HG03565 (cell line): Measurements from ENCODE around the gene RINL.

Source experiments
- ATAC-seq: cut with Tn5 transposase; IDR thresholded peaks from one replicate; pipeline ENCODE4 v1.9.1; 2021; ENCODE audit warnings: mild to moderate bottlenecking, moderate library complexity; ENCODE audit not compliant: unreplicated experiment

The RINL gene

DNA sequence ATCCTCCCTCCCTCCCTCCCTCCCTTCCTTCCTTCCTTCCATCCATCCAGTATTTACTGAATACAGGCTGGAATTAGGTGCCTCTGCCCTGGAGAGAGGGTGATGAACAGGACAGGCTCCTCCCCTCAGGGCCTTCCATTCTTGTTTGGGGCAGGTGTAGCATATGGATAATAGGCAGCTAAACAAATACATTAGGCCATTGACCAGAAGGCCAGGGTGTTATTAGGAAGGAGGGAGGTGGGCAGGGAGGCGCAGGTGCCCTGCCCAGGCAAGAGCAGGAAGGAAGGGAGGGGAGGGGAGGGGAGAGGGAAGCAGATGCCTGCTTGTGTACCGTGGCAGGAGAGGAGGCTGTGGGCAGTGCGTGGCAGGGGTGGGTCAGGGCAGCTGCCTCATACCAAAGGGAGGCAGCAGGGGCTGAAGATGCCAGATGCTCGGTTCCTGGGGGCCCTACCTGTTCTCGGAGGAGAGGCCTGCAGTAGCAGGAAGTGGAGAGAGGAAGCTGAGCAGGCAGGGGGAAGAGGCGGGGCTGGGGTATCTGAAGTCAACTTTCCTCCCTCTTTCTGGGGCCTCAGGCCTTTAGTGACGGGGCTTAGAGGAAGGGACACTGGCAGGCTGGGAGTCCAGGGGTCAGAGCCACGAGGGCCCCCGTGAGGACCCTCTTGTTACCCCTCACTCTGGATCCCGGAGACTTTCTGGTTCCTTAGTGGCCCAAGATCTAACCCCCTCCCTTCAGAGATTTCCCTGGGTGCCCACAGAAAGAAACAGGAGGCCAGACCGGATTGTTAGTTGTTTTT lies at the start of gene RINL:
Gene RINL (minus strand): TSS at position 495 of the 794 bp plus-strand sequence. CDS start 1,533 bp downstream, outside the sequence.
- no peak for ATAC-seq

- no peak for ATAC-seq
Observed at GRCh38 chr19:38924388-38924787, 46.3 kb upstream of the RINL start.

- no peak for ATAC-seq
Observed at GRCh38 chr19:38922482-38922881, 44.4 kb upstream of the RINL start.

GRCh38 chr19:38921420-38922274 lies 43.6 kb upstream of the RINL start:
- no peak for ATAC-seq

GRCh38 chr19:38920602-38921419 lies 42.7 kb upstream of the RINL start:
- no peak for ATAC-seq

DNA sequence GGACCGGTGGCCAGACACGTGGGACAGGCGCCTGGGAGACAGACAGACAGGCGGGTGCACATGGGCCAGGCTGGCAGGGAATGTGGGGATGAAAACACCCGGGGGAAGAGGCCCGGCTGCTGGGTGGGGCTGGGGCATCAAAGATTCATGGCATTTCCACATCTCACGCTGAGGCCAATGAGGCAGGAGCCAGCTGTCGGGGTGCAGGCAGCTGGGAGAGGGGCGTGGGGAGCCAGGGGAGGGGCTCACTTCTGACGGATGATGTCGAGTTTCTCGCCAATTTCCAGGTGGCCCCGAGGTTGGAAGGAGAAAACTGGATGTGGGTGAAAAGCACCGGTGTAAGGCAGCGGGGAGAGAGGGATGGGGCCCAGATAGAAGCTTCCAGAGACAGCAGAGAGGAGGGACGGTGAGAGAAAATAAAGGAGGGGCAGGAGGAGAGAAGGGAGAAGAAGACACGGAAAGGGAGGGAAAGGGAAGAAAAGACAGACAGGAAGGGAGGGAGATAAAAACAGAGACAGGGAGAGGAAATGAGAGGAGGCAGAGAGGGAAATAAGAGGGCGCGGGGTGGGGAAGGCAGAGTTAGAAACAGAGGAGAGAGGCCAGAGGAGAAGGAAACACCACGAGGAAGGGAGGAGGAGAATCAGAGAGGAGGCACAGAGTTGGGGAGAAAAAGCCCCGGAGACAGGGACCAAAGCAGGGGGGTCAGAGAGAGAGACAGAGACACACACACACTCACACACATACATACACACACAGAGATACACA lies 41.9 kb upstream of the RINL start:
- no peak for ATAC-seq

DNA sequence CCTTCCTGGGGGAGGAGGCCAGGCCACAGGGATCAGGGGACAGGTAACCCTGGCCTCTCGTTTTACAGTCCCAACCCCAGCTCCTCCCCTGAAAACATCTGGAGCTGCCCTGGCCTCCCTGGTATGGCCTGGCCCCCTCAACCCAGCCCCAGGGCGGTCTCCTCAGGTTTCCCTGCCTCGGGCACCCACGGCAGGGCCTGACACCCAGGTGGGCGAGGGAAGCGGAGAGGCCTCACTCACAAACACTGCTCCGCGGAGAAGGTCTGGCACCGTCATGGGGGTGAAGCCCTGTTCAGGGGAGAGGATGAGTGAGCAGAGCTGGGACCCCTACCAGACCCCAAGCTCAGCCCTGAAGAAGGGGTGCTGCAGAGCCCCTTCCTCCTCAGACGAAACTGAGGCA lies 40.5 kb upstream of the RINL start:
- no peak for ATAC-seq

GRCh38 chr19:38917921-38918491 lies 39.9 kb upstream of the RINL start:
- no peak for ATAC-seq

DNA sequence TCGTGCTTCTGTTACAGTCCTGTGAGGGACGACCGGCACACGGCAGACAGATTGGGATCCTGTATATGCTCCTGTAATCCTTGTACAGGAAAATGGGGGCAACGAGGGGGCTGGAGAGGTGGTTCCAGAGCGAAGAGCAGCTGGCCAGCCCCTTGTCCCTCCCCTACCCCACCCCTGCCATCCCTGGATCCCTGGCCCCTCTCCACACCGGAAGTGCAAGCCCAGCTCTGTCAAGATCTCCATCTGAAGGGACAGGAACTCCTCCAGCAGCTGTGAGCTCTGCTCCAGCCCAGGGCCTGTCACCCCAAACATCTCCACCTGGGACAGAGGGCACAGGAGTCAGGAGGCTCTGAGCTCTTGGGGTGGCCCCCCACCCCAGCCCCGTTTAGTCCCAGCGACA lies 39.4 kb upstream of the RINL start:
- no peak for ATAC-seq

DNA sequence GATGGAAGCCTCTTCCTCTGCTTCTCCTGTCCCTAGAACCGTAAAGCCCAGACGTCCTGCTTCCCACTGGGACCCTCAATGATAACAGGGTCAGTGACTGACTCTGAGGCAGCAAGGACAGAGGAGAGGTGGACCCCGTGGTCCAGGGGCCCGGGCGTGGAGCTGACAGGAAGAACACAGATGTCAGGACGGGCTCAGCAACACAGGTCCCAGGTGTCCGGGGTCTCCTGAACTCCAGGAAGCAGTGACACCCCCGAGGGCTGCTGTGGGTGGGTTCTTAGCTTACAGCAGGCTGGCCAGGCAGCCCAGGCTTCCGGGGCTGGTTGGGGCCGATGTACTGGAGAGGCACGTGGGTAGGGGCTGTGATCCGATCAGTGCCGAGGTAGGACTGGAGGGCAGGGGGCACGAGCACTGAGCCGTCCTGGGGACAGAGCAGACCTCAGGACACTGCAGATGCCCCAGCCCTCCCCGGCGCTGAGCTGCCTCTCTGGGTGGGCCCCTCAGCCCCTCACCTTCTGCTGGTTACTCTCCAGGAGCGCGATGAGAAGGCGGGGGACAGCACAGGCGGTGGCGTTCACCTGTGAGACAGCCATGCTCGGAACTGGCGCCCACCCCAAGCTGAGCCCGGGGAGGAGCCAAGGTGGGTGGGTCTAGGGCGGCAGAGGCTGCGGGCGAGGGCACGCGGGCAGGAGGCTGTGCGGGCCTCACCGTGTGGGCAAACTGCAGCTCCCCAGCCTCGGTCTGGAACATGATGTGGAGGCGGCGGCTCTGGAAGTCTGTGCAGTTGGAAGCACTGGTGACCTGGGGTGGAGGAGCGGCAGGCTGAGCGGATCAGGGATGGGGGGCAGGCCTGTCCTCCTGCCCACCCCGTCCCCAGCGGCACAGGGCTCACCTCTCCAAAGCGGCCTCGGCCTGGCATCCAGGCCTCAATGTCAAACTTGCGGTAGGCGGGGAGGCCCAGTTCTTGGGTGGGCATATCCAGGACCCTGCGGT lies 37.5 kb upstream of the RINL start:
- no peak for ATAC-seq

GRCh38 chr19:38913958-38914357 lies 35.9 kb upstream of the RINL start:
- no peak for ATAC-seq

DNA sequence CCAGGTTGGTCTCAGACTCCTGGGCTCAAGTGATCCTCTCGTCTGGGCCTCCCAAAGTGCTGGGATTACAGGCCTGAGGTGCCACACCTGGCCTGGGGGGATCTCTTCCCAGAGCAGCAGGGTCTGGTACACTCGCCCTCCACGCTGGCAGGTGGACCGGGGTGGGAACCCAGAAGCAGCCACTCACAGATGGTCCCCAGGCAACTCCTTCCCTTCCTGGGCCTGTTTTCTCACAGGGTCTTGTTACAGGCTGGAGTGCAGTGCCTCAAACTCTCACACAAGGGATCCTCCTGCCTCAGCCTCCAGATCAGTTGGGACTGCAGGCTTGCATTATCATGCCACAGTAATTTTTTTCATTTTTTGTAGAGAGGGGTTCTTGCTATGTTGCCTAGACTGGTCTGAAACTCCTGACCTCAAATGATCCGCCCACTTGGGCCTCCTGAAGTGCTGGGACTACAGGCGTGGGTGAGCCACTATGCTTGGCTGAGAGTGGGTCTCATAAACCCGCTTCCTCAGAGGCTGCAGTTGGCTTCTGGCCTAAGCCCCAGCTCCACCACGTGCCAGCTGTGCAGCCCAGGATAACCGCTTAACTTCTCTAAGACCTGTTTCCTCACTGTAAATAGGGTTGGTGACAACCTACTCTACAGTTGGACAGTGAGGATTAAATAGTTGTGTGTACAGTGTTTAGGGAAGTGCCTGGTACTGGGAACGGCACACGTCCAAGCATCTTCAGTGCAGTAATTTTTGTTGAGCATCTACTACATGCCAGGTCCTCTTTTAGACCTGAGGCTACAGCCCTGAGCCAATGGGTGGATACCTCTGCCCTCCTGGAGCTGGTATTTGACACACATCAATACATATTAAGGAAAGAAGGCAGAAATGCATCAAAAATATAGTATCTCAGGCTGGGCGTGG lies 34.8 kb upstream of the RINL start:
- no peak for ATAC-seq

DNA sequence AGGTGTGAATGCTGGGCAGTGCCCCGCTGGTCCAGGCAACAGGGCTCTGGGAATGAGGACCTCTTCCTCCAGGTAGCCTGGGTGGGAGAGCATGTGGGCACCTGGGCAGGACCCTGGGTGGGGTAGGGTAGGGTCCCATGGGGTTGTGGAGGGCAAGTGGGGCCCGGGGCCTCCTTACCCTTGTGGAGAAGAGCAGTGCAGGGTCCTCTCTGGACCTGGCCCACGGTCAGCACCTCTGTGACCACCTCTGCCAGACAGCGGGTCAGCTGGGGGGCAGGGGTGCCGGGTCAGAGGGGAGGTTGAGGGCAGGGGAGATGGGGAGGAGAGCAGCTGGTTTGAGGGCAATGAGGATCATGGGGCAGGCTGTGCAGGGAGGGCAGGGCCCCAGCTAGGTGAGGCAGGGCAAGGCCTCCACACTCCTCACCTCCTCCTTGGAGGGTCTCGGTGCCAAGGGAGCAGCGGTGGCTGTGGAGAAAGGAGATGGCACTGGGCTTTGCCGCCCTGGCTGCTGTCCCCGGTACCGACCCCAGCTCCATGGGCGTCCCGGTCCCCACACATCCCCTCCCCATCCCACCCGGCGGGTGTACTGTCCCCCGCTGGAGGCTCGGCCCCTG lies 33.4 kb upstream of the RINL start:
- no peak for ATAC-seq

DNA sequence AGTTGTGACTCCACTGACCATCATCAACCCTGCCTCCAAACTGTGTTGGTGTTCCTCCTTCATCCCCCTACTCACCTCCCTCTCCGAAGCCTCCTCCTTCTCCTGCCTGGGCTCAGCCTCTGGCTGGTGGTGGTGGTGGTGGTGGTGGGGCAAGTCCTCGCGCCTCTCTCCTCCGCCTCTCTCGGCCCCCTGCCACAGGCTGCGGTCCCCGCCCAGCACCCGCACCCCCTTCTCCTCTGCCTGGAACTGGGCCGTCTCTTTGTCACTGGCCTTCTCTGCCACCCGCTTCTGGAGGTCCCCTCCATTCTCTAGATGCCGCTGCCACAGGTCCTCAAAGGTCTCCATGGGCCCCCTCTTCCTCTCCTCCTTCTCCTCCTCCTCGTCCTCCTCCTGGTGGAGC lies 32.4 kb upstream of the RINL start:
- ATAC-seq, result no peak

- no peak for ATAC-seq
Observed at GRCh38 chr19:38908911-38909310, 30.8 kb upstream of the RINL start.

- no peak for ATAC-seq
Observed at GRCh38 chr19:38907670-38908069, 29.6 kb upstream of the RINL start.

DNA sequence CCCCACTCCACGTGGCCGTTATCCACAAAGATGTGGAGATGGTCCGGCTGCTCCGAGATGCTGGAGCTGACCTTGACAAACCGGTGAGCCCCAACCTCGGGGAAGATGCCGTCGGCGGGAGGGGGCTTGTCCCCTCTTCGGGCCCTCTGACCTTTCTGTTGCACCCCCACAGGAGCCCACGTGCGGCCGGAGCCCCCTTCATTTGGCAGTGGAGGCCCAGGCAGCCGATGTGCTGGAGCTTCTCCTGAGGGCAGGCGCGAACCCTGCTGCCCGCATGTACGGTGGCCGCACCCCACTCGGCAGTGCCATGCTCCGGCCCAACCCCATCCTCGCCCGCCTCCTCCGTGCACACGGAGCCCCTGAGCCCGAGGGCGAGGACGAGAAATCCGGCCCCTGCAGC lies 29.2 kb upstream of the RINL start:
- ATAC-seq, result no peak
